GM21723 (cell line): Measurements from ENCODE around the gene PODXL.
A peak's percentile ranks its signal among the peaks of the same experiment; 100 is the strongest.

Source experiments
- ATAC-seq: cut with Tn5 transposase; IDR thresholded peaks from one replicate; pipeline ENCODE4 v1.9.1; 2021; ENCODE audit warnings: mild to moderate bottlenecking, moderate library complexity; ENCODE audit not compliant: unreplicated experiment

PODXL gene

DNA sequence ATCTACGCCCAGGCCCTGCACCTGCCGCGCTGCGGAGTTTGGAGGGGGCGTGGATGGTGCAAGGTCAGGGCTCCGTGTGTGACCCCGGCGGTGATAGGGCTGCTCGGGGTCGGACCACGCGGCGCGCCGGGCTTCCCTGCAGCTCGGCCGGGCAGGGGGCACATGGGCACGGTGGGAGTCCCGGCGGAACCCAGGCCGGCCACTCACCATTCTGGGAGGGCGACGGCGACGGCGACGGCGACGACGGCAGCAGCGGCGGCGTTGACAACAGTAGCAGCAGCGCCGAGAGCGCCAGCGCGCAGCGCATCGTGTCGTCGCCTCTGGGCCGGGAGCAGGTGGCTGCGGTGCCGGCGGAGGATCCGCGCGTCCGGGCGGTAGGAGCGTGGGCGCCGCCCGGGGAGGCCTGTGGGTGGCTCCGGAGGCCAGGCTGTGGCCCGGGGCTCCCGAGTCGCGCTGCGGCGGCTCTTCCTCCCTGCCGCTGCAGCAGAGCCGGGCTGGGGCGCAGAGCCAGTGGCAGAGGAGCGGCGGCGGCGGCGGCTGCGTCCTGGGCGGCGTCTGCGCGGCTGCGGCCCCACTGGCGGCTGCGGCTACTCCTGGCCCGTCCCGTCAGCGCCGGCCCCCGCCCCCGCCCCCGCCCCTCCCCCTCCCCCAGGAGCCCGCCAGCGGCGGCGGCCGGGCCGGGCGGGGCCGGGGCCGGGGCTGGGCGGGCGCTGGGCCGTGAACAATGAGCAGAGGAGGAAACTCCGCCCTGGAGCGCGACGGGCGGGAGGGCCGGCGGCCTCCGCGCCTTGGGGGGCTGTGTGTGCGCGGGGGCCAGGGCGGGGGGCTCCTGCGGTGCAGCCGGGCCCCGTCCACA, at the start of gene PODXL:
Gene PODXL, minus strand, starts transcription at position 576 of the 856 bp plus-strand sequence. Its CDS starts 269 bp downstream, at position 307.
- peak; percentile 75 for ATAC-seq

DNA sequence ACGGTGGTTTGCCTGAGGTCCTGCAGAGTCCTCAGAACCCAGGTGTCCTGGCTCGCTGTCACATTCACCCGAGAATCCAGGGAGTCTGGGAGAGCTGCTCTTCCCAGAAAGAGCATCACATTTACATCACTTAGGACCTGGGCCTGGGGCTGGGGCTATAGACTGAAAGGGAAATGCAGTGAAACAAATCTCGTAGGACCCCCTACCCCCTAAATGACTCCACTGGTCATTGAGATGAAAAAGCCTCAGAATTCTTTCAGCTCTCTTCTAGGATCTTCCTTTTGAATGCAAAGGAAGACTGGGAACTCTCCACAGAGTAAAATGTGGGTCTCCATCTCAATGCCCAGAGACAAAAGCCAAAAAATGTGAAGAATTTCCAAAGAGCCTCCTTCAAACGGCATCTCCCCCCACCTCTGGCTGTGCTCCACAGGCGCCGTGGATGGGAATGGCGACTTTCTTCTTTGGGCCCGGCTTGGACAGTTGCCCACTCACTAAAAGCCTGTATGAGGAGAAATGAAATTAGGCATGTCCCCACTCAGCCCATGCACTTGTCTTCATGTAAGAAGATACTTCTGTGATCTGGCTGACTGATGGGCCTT, 49.0 kb upstream of the PODXL start:
- ATAC-seq = no peak

DNA sequence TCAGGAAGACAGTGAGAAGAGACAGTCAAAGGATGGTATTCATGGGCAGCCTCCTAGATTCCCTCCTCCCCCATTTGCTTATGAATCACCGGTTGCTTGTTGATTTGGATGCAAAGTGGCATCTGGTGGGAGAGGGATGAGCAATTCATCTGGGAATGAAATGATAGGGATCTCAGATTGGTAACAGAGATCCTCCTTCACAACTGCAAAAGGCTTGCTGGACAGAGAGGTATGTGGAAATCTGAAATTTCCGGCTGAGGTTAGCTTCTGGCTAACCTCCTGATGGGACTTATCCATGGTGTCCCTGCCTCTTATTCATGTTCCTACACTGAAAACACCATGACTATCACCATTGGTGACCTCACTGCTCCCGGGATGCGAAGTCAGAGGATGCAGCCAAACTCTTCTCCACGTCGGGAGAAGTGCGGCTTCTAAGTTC, 48.4 kb upstream of the PODXL start:
- ATAC-seq = no peak

DNA sequence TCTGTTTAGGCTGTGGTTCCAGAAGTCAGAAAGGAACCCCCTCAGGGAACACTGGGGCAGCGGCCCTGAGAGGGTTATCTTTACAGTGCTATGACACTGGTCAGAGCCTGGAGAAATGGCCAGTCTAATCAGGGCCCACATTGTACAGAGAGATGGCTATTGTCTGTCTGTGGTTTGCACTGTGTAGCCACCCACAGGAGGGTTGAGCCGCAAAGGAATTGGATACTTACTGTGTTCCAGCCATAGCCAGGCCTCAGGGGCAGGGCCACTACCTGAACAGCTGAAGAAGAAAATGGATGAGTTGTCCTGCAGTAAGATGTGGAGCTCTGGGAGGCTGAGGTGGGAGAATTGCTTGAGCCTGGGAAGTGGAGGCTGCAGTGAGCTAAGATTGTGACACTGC, 47.5 kb upstream of the PODXL start:
- ATAC-seq = no peak

DNA sequence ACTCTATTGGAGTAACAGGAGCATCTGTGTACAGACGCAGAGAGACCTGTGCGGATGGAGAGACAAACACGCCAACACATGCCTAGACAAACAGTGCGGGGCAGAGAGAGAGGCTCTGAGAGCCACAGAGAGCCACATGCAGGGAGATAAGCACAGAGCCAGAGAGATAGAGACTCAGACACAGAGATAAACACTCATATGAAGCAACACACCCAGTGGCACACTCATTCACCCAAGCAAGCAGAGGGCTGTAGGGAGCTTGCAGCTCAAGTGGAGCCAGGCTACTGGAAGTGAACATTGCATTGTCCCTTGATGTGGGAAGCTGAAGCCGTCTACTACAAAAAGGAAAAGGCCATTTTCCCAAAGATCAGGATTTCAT, 46.6 kb upstream of the PODXL start:
- ATAC-seq = no peak

DNA sequence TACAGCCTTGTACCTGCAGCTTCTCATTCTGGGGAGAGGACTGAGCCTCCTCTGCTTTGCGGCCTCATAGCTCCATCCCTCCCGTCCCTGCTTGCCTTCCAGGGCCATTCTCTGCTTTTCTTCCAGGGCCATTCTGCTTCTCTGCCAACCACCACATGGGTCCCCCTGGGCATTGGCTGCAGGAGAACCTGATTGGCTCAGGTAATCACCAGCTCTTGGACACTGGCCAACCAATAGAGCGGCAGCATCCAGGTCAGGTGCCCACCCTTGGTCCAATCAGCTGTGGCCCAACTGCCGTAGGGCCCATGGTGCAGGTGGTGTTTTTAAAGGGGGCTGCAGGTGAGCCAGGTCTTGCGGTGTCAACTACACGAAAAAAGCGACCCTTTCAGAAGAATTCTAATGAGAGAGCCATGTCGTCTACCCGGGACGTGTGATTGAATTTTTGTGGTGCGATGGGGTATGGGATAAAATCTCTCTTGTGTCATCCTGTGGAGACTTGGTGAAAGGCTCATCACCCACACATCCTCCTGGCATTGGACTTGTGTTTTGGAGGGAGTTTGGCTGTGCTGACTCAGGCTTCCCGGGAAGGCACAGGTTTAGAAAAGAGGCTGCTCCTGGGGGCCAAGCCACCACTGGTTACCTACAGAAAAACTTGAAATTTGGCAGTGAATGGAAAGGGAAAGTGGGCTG, 46.0 kb upstream of the PODXL start:
- no peak for ATAC-seq

DNA sequence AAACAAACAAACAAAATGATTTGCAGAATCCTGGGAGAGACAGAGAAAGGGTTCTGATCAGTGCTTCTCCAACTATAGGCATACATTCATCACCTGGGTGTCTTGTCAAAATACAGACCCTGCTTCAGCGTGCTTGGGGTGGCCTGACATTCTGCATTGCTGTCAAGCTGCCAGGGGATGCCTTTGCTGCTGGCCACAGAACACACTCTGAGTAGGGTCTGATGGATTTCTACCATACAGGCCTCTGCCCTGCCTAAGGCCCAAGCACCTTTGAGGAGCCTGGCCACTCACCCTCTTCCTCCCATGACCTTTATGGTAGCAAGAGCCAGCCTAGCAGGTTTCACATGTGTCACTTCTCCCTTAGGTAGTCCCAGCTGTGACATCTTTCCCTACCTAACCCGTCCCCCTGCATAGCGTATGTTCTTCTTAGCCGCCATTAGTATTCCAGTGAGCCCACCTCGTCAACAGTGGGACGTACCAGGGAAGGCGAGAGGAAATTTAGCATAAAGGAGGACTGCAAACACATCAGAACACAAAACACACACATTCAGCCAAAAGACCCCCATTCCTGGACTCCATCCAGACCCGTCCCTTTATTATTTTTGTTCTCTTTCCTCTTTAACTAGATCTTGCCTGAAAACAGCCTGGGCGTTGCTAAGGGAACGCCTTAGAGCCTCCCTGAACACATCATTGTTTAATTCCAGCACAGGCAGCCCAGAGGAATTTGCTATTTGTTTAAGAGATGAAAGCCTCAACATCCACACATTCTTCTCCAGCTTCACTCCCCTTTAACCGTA, 43.9 kb upstream of the PODXL start:
- ATAC-seq = no peak

DNA sequence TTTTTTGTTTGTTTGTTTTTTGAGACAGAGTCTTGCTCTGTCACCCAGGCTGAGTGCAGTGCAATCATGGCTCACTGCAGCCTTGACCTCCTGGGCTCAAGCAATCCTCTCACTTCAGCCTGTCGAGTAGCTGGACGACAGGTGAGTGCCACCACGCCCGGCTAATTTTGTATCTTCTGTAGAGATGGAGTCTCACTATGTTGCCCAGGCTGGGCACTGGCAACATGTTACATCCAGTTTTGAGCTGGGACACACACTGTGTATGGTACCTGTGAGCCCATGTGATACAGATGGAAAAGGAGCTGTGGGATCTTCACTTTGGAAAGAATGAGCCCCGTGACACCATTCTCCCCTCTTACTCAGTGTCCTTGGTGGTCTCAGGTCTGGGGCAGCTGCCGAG, 40.4 kb upstream of the PODXL start:
- no peak for ATAC-seq

DNA sequence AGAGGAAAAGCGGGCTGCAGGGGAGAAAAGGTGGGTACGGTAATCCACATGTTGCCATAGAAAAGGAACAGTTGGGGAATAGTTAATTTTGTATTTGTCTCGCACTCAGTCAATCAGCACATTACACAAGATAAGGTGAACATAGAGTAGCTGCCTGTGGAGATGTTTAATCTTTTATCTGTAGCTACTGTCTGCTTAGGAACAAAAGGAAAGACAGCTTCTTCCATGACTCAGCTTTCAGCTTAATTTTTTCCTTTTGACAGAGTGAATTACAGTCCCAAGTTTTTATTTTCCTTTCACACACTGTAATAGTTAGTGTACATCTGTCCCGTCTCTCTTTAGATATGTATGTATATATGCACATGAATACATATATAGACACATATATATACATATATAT, 39.3 kb upstream of the PODXL start:
- ATAC-seq = no peak

DNA sequence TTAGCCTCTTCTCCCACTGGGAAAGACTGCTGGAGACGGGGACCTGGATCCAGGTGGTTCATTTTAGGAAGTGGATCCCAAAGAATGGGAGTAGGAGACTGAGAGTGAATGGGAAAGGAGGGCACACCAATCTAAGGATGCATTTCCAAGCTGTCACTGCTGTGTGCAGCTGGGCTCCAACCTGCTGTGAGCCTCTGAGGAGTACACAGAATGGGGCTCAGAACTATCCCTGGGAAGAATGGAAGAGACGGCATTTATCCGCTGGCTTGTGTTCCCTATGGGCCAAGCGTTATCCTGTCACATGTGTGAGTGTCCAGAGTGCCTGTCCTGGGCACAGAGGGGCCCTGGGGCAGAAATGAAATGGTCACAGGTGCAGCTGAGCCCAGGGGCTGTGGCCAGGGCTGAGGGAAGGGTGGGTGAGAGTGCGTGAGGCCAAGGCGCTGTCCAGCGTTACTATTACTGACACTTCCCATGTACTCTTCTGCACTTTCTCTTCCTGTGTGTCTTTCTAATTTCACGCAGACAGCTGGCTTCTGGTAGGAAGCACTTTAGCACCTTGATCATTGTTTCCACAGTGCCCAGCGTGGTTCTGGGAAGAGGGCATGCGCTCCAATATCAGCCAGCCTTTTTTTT, 35.4 kb upstream of the PODXL start:
- no peak for ATAC-seq

DNA sequence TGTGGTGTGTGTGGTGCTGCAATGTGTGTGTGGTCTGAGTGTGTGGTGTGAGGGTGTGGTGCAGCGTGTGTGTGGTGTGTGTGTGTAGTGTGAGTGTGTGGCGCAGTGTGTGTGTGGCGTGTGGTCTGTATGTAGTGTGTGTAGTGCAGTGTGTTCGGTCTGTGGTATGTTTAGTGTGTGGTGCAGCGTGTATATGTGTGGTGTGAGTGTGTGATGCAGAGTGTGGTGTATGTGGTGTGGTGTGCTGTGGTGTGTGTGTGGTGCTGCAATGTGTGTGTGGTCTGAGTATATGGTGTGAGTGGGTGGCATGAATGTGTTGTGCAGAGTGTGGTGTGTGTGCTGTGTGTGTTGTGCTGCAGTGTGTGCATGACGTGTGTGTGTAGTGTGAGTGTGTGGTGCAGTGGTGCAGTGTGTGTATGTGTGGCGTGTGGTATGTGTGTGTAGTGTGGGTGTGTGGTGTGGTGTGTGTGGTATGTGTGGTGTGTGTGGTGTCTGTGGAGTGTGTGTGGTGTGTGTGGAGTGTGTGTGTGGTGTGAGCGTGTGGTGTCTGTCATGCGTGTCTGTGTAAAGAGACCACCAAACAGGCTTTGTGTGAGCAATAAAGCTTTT, 31.0 kb upstream of the PODXL start:
- no peak for ATAC-seq

DNA sequence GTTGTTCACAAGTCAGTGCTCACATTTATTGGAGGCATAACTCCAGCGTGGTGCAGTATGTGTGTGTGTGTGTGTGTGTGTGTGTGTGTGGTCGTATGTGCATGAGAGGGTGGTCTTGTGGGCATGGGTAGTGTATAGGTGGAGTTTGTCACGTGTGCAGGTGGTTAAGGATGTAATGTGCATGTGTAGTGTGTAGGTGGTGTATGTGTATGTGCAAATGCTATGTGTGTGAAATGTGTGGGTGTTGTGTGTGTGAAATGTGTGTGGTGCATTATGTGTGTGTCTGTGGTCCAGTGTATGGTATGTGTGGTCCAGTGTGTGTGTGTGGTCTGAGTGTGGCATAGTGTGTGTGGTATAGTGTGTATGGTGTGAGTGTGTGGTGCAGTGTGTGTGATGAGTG, 30.3 kb upstream of the PODXL start:
- ATAC-seq = no peak

DNA sequence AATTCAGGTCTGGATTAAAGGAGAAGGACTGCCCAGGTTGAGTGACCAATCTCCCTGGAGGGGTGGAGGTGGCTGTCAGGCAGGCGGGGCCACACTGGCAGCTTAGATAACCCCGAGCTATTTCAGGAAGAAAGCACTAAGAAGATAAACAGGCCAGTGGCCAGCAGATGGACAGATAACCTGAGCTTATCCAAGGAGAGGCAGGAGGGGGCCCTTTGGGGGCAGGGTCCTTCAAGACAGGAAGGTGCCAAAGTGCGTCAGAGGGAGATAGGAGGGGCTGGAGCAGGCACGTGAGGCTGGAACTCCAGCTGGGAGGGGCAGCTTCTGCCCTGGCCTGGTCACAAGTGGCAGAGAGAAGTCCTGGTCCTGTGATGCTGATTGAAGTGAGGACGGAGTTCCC, 29.8 kb upstream of the PODXL start:
- no peak for ATAC-seq

DNA sequence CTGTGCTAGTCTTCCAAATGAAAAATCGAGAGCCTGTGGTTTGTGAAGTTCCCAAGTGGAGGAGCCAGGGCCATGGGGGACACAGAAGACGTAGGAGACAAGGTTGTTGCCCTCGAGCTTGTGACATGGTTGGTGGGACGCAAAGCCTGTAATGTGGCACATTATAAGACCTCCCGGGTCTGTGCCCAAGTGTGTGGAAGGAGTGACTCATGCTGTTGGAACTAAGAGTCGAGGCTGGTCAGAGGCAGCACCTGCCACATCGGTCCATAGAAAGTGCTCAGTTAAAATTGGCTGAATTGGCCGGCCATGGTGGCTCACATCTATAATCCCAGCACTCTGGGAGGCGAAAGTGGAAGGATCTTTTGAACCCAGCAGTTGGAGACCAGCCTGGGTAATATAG, 27.0 kb upstream of the PODXL start:
- ATAC-seq = no peak

DNA sequence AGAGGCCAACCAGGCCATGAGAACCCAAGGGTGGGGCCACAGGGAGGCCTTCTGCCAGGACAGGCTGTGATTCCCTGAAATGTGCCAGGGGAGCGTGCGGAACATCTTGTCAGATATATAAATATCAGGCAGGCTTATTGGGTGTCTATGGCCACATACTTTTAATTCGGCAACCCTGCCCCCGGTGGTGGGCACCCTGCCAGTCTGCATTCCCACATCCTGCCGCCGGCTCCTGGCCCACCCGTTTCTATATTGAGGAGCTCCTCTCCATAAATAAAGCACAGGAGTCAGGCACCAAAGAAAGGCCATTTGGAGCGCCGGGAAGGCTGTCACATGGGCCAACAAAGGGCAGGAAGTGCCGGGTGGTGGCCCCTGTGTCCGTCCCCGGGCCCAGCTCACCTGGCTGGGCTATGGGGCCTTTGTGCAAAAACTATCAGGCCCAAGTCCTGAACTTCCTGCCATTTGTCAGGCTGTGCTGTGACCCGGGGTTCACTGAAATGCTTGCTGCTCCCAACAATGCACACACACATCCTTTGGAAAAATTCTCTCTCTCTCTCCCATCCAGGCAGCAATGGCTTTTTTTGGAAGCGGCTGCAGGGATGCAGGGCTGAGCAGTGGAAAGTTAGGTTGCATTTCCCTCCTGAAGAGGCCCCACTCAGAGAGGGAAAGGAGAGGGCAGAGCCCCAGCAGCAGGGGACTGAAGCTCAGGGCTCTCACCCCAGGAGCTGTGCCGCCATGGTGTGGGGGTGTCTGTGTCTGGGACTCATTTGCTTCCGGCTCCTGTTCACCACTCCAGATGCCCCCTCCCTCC, 25.0 kb upstream of the PODXL start:
- no peak for ATAC-seq

DNA sequence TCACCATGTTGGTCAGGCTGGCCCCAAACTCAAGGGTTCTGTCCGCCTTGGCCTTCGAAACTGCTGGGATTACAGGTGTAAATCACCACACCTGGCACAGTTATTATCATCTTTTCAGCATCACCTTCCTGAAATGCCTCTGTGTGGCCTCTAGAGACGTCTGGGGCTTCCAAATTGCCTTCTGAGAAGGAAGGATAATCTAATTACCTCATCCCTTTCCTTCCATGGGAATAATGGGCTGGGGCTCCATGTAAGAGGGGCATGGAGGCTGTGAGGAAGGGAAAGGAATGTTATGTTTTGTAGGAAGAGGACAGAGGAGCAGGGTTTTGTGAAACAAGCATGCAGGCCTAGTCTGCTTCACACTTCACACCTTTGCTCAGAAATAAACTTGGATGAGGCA, 22.2 kb upstream of the PODXL start:
- ATAC-seq = no peak

DNA sequence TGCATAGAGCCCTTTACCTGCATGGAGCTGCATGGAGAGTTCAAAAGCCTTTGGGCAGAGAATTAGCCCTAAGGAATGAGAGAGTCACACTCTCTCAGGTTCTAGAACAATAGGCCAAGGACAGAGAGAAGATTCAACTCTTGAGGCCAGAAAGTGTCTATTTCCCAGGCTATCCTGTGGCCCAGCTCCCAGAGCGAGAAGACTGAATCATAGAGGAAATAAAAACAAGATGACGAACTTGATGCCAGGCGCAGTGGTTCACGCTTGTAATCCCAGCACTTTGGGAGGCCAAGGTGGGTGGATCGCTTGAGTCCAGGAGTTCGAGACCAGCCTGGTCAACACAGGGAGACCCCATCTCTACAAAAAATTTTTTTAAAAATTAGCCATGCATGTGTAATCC, 18.3 kb upstream of the PODXL start:
- no peak for ATAC-seq

DNA sequence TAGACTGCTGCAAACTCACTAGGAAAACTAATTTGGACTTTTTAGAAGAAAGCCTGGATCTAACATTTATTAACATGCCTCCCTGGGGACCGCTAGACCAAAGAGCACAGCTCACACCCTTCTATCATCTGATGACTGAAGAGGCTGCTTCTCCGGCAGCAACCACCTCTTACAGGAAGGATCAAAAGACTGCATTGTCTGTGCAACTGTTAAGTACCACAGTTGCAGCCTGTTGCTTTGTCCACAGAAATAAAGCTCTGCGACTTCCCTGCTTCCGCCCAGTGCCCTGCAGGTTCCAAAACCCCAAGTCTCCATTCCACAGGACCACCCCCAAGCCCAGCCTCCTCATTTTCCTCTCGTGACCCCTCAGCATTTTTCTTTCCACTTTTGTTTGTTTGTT, 14.0 kb upstream of the PODXL start:
- ATAC-seq = no peak

DNA sequence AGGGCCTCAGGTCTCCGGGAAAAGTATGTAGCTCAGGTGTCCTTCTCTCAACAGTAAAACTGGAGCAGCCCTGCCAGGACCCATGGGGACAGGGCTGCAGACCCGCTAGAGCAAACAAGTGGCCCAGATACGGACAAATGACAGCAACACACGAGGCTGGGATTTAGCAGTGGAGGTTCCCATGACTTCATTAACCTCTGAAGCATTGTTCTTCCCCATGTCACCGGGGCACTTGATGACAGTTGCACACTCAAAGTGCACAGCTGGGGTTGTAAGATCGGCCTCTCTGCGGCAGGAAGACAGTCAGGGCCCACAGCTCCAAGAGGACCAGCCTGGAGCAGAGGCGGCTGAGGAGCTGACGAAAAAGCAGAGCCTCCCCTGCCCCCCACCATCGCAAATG, 12.5 kb upstream of the PODXL start:
- no peak for ATAC-seq

DNA sequence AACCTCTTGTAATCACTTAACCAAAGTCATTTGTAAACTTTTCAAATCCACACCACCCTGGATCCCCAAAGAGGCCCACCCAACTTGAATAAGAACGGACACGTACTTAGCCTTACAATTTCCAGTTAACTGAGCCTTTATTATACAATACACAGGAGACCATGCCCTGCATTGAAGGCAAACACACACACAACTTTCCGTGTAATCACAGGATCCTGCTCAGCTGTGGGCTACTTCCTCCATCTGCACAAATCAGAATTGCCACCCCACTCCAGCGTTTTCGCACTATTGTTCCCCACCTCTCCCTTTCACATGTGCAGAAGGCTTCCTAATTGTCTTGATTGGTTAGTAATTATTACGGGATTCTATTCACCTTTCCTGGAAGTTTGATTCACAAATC, 12.1 kb upstream of the PODXL start:
- no peak for ATAC-seq
